ENCODE data around the gene ZNF318. TPM values are rescaled to one million over a fixed set of nuclear protein-coding genes. Genes with fewer than 3 reads are reported as not detected.

Gene ZNF318
- total and polyA plus RNA-seq, 2 donors (not counting 3 experiments of a cell fraction or from before 2014, with no cell fraction given): 7.1 to 13.6 TPM

DNA sequence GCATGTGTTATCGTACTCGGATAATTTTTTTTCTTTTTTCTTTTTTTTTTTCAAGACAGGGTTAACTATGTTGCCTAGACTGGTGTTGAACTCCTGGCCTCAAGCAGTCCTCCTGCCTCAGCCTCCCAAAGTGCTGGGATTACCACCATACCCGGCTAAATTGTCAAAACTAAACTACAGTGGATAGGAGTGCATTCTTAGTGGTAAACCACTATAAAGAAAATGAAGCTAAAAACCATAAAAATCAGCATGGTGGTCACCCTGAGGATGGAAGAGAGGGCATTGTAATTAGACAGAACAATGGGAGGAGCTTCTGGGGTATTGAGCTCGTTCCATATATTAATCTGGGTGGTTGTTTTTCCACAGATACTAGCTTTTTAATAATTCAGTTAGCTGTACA lies 6.2 kb upstream of the ZNF318 start:
- Histone ChIP-seq H3K79me2 (ENCODE audit: control insufficient read depth, insufficient read depth, low read length) (no peaks in the 10 kb centered on the region), H3K4me1 (ENCODE audit: control insufficient read depth, extremely low read depth, insufficient read depth, low read length) (no peaks in the 10 kb centered on the region), H2AFZ (ENCODE audit: low read depth, low read length) (no peak overlapping the region), H3K27ac (ENCODE audit: insufficient read depth, low read depth, low read length) (no peak overlapping the region), H3K9me1 (replicated peaks; ENCODE audit: control insufficient read depth, extremely low read depth, insufficient read depth, low read length) (no peaks in the 10 kb centered on the region), H3K27me3 (ENCODE audit: control insufficient read depth in 2 of 2, insufficient read depth in 2 of 2, low read length in 2 of 2) (peaks cover 2 to 7% of the 10 kb centered on the region in 2 experiments), H3K9me3 (replicated peaks; ENCODE audit: control insufficient read depth, insufficient read depth, low read length) (no peaks in the 10 kb centered on the region), H3K36me3 (ENCODE audit: control insufficient read depth in 2 of 2, extremely low read depth in 1 of 2, insufficient read depth in 2 of 2, low read length in 2 of 2) (no peaks in the 10 kb centered on the region), H3K9ac (replicated peaks; ENCODE audit: extremely low read depth, insufficient read depth, low read length) (no peak overlapping the region), H3K4me3 (replicated peaks in 1 of 3; ENCODE audit: insufficient read depth in 1 of 3, low read depth in 1 of 3, low read length in 3 of 3) (no peak overlapping the region), H3K4me2 (ENCODE audit: insufficient read depth, low read length) (no peak overlapping the region), H4K20me1 (replicated peaks; ENCODE audit: control insufficient read depth, extremely low read depth, insufficient read depth, low read length) (no peaks in the 10 kb centered on the region)
- no peak for DNase-seq (ENCODE audit: low read depth, low spot score)
- ChIA-PET CTCF (interaction anchor here (1.5 kb wide), 1 partner anchor 232 kb away, joined by 3 read pairs; no protein-coding TSS in a partner anchor), POLR2A (no interaction called here)
- TF ChIP-seq POLR2AphosphoS5 (IDR thresholded peaks at IDR 0.05; ENCODE audit: insufficient read depth, low read depth, low read length) (no peak), EZH2 (IDR thresholded peaks at IDR 0.05; ENCODE audit: borderline replicate concordance, low read depth, low read length, severe bottlenecking) (no peak), FOS (IDR thresholded peaks at IDR 0.05; ENCODE audit: borderline replicate concordance, insufficient read depth, low read length) (no peak), GATA2 (IDR thresholded peaks at IDR 0.05; ENCODE audit: insufficient read depth, insufficient read length, low read depth, low read length) (no peak), MYC (IDR thresholded peaks at IDR 0.05; ENCODE audit: low read depth, low read length) (no peak), JUN (IDR thresholded peaks at IDR 0.05; ENCODE audit: borderline replicate concordance, insufficient read depth, insufficient read length, low read depth) (no peak), POLR2A (IDR thresholded peaks at IDR 0.05; ENCODE audit: low read depth, low read length) (no peak)
- TF ChIP-seq, protein P1, sequence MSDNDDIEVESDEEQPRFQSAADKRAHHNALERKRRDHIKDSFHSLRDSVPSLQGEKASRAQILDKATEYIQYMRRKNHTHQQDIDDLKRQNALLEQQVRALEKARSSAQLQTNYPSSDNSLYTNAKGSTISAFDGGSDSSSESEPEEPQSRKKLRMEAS (IDR thresholded peaks at IDR 0.05; ENCODE audit: insufficient read depth, insufficient read length): no peak
- TF ChIP-seq, protein P2, sequence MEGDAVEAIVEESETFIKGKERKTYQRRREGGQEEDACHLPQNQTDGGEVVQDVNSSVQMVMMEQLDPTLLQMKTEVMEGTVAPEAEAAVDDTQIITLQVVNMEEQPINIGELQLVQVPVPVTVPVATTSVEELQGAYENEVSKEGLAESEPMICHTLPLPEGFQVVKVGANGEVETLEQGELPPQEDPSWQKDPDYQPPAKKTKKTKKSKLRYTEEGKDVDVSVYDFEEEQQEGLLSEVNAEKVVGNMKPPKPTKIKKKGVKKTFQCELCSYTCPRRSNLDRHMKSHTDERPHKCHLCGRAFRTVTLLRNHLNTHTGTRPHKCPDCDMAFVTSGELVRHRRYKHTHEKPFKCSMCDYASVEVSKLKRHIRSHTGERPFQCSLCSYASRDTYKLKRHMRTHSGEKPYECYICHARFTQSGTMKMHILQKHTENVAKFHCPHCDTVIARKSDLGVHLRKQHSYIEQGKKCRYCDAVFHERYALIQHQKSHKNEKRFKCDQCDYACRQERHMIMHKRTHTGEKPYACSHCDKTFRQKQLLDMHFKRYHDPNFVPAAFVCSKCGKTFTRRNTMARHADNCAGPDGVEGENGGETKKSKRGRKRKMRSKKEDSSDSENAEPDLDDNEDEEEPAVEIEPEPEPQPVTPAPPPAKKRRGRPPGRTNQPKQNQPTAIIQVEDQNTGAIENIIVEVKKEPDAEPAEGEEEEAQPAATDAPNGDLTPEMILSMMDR (IDR thresholded peaks at IDR 0.05; ENCODE audit: extremely low read depth in 1 of 2, insufficient read depth in 1 of 2, low read depth in 1 of 2, low read length in 2 of 2): no peak
- intact Hi-C loops (cut with micrococcal nuclease): no loop called here
- dilution Hi-C loops (cut with MboI; ENCODE audit: extremely low pct_ligation_motif_present, low sequenced_read_pairs): no loop called here
- no peak for FAIRE-seq
- no TSS peak for BruUV-seq (replicated peaks)
